Glutamatergic neuron (in vitro differentiated cells): Measurements from ENCODE around the gene PCDH9. TPM values are rescaled to one million over a fixed set of nuclear protein-coding genes. Genes with fewer than 3 reads are reported as not detected.

Experiments used
- DNase-seq: peaks from one replicate; pipeline ENCODE4 v3.0.0; 2022
- H3K27ac Mint-ChIP-seq: one replicate; pipeline ENCODE4 v1.8.0; 2020; ENCODE audit warnings: mild to moderate bottlenecking, mixed read lengths, inconsistent platforms; ENCODE audit not compliant: unreplicated experiment
- H3K27me3 Mint-ChIP-seq: one replicate; pipeline ENCODE4 v1.8.0; 2020; ENCODE audit warnings: mild to moderate bottlenecking, moderate library complexity, mixed read lengths, inconsistent platforms; ENCODE audit not compliant: unreplicated experiment
- H3K36me3 Mint-ChIP-seq: one replicate; pipeline ENCODE4 v1.8.0; 2020; ENCODE audit warnings: mild to moderate bottlenecking, mixed read lengths, inconsistent platforms; ENCODE audit not compliant: unreplicated experiment
- H3K4me1 Mint-ChIP-seq: one replicate; pipeline ENCODE4 v1.8.0; 2020; ENCODE audit warnings: mild to moderate bottlenecking, low read depth, mixed read lengths, inconsistent platforms; ENCODE audit not compliant: unreplicated experiment
- H3K4me3 Mint-ChIP-seq: one replicate; pipeline ENCODE4 v1.8.0; 2020; ENCODE audit warnings: mild to moderate bottlenecking, mixed read lengths, inconsistent platforms; ENCODE audit not compliant: unreplicated experiment
- H3K9me3 Mint-ChIP-seq: one replicate; pipeline ENCODE4 v1.8.0; 2020; ENCODE audit warnings: mild to moderate bottlenecking, moderate library complexity, mixed read lengths, inconsistent platforms; ENCODE audit not compliant: unreplicated experiment
- total RNA-seq: library from RNA; stranded (reverse); fragmentation: NEBNext Ultra II Directional; extraction: Animal tissue kit (Norgen Biotek cat#: 25700); gene quantifications from one replicate; pipeline ENCODE4 v1.2.1, GENCODE V29; 2021; ENCODE audit not compliant: unreplicated experiment
- TF ChIP-seq, protein P1 (sequence below): fragments of 200-600 bp; sonication (generic); IDR thresholded peaks from one replicate; pipeline ENCODE4 v1.5.0; 2021; ENCODE audit not compliant: partially characterized antibody, unreplicated experiment

PCDH9 gene
- total RNA-seq, 1 donor from 2014 or later = 43.3 TPM

DNA sequence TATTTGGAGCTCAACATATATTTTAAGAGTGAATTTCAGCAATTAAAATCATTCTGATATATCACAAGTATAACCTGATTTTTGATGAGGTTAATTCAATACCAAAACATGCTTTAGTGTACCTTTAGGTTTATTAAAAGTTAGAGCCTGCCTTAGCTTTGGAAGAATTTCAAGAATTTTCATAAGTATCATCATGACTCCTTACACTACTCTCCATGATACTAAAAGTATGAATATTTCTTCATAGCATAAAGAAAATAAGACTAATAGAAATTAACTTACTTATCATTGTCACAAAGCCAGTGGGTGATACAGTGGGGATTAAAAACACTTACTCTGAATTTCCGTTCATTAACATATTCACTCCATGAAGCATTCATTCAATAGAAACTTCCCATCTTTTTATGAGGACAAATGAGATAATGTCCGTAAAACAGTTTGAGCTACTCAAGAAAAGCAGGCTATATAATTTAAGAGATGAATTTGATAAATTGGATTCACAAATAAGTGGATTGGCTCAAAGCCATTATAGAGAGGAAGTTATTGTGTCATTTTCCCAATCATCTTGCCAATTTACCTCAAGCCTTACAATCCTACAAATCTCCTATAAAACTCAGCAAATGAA is 214.0 kb downstream of the PCDH9 start:
- H3K4me3 Mint-ChIP-seq = no peak overlapping the region
- no peak overlapping the region for H3K27ac Mint-ChIP-seq

DNA sequence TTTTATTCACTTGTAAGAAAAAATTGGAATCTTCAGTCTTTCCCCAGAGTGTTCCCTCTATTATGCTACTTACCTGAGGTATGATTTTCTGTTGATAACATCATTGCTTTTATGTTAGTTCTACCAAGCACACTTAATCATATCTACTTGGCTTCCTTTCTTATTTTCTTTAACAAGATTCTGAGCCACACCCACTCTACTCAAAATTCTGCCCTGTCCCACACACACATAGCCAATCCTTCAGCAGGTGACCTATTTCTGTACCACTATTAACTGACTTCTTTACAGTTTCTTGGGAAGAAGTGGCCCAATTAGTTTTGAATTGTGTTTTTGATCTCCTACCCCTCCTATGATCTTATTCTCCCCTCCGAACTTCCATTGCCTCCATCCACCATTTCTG is 215.7 kb downstream of the PCDH9 start:
- TF ChIP-seq, protein P1, sequence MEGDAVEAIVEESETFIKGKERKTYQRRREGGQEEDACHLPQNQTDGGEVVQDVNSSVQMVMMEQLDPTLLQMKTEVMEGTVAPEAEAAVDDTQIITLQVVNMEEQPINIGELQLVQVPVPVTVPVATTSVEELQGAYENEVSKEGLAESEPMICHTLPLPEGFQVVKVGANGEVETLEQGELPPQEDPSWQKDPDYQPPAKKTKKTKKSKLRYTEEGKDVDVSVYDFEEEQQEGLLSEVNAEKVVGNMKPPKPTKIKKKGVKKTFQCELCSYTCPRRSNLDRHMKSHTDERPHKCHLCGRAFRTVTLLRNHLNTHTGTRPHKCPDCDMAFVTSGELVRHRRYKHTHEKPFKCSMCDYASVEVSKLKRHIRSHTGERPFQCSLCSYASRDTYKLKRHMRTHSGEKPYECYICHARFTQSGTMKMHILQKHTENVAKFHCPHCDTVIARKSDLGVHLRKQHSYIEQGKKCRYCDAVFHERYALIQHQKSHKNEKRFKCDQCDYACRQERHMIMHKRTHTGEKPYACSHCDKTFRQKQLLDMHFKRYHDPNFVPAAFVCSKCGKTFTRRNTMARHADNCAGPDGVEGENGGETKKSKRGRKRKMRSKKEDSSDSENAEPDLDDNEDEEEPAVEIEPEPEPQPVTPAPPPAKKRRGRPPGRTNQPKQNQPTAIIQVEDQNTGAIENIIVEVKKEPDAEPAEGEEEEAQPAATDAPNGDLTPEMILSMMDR = no peak
- no peak overlapping the region for H3K27ac Mint-ChIP-seq
- peaks cover 14% of the 10 kb centered on the region for H3K4me1 Mint-ChIP-seq
- H3K27me3 Mint-ChIP-seq = peaks cover 2% of the 10 kb centered on the region
- H3K36me3 Mint-ChIP-seq = no peaks in the 10 kb centered on the region
- peaks cover 3% of the 10 kb centered on the region for H3K9me3 Mint-ChIP-seq
- no peak for DNase-seq
- no peak overlapping the region for H3K4me3 Mint-ChIP-seq

More for the DNA sequence above, 214.0 kb downstream of the PCDH9 start:
- no peak for DNase-seq
- Mint-ChIP-seq H3K36me3 (no peaks in the 10 kb centered on the region), H3K9me3 (peaks cover 3% of the 10 kb centered on the region), H3K4me1 (peaks cover 17% of the 10 kb centered on the region), H3K27me3 (peaks cover 2% of the 10 kb centered on the region)
- TF ChIP-seq, protein P1 = no peak

DNA sequence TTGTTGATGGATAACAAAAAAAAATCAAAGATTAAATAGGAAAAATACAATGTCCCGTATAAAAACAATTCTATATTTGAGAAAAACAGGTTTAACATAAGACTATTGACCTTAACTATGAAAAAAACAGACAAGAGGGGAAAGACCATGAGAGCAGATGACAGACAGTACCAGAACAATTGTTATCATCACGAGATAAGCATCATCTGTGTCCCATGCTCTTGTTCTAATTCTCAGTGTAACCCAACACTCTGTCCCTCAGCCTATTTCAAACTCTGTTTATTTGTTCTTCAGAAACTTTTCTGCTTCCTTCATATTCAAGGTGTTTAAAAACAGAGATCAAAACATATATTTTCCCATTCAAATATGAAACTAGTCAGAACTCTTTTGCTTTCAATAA is 216.4 kb downstream of the PCDH9 start:
- Mint-ChIP-seq H3K4me3 (no peak overlapping the region), H3K9me3 (peaks cover 3% of the 10 kb centered on the region), H3K27ac (no peak overlapping the region), H3K27me3 (peaks cover 2% of the 10 kb centered on the region), H3K36me3 (no peaks in the 10 kb centered on the region), H3K4me1 (peaks cover 14% of the 10 kb centered on the region)
- DNase-seq = no peak
- TF ChIP-seq, protein P1 = no peak

DNA sequence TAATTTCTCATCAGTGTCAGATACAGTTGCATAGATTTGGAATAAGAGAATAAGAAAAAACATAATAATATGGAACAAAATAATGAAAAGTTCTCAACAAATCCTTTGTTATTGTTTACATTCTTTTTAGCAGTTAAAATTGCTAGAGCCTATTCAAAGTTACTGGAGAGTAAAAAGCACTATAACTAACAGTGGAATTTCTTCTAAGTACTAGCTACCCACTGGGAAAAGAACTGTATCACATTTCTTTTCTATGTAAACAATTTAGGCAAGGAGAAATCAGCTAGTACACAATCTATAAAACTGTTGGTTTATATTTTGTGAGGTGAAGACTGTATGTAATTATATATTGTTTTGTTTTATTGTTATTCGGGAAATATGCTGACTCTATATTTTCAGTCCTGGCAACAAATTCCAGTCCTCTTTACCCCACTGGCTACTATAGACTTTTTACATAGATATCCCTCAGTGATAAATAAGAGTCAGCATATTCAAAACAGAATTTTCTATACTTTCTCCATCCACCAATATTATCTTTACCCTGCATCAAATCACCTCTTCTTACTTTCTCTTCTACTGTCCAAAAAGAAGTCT is 222.0 kb downstream of the PCDH9 start:
- H3K27ac Mint-ChIP-seq = no peak overlapping the region

DNA sequence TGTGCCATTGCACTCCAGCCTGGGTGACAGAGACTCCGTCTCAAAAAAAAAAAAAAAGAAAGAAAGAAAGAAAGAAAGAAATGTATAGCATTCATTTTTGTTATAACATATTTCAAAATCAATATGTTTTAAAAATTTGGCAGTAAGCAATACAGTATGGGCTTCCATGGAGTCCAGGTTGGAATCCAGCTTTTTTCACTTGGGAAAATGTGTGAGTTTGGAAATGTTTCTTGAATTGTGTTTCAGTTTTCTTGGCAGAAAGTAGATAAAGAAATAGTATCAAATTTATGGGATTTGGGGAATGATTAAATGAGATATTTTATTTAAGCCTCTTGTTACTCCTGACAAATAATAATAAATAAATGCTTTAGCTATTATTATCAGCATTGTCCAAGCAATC is 225.6 kb downstream of the PCDH9 start:
- Mint-ChIP-seq H3K27me3 (no peaks in the 10 kb centered on the region), H3K36me3 (no peaks in the 10 kb centered on the region), H3K4me3 (no peak overlapping the region), H3K27ac (no peak overlapping the region), H3K9me3 (no peaks in the 10 kb centered on the region), H3K4me1 (peaks cover 22% of the 10 kb centered on the region)
- DNase-seq = no peak
- TF ChIP-seq, protein P1 = no peak

More for the DNA sequence above, 222.0 kb downstream of the PCDH9 start:
- H3K27me3 Mint-ChIP-seq = no peaks in the 10 kb centered on the region
- no peaks in the 10 kb centered on the region for H3K36me3 Mint-ChIP-seq
- no peaks in the 10 kb centered on the region for H3K9me3 Mint-ChIP-seq
- TF ChIP-seq, protein P1 = no peak
- H3K4me1 Mint-ChIP-seq = peaks cover 11% of the 10 kb centered on the region
- H3K4me3 Mint-ChIP-seq = no peak overlapping the region
- DNase-seq = no peak
